ENCODE results near the gene PKN1. TPM values are rescaled to one million over a fixed set of nuclear protein-coding genes. Genes with fewer than 3 reads are reported as not detected.
A peak's percentile ranks its signal among the peaks of the same experiment; 100 is the strongest.

PKN1 gene
- total RNA-seq, result 10 to 100 TPM; 13.2 to 30.9 (median 16.4) TPM

DNA sequence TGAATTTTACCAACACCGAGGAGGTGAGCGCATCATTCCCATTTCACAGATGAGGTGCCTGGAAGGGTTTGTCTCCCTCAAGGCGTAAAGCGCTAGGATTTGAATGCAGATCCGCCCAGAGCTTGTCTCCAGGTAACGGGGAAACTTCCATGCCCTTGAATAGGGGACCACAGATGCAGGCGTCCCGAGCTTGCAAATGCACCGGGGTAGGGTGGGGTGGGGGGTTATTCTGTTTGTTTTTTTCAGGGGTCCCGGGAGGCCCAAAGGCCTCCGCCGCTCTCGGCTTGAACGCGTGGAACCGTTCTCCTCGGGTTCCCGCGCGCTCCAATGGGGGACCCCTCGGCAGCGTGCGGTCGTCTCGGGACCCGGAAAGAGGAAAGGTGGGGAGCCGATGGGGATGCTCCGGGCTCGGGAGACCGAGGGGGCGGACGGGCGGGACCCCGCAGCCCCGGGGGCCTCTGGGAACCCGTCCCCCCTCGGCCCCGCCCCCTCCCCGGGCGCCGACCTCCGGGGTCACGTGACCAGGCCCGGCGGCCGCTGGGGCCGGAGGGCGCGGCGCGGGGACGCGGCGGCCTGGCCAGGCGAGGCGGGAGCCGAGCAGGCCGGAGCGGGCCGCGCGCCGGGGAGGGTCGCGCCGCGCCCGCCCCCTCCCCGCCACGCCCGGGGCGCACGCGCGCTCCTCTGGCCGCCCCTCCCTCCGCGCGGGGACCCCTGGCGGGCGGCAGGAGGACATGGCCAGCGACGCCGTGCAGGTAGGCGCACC is at the start of gene PKN1:
PKN1 (plus strand) TSS at position 516 of the 763 bp plus-strand sequence; CDS start at position 732, 216 bp downstream.
- WGBS, 2 donors, result 7 to 12% methylated on average over 23 to 30 of the region's 85 CpGs
- no peak for TF ChIP-seq POLR2A (IDR thresholded peaks at IDR 0.05)
- TF ChIP-seq, protein P1, sequence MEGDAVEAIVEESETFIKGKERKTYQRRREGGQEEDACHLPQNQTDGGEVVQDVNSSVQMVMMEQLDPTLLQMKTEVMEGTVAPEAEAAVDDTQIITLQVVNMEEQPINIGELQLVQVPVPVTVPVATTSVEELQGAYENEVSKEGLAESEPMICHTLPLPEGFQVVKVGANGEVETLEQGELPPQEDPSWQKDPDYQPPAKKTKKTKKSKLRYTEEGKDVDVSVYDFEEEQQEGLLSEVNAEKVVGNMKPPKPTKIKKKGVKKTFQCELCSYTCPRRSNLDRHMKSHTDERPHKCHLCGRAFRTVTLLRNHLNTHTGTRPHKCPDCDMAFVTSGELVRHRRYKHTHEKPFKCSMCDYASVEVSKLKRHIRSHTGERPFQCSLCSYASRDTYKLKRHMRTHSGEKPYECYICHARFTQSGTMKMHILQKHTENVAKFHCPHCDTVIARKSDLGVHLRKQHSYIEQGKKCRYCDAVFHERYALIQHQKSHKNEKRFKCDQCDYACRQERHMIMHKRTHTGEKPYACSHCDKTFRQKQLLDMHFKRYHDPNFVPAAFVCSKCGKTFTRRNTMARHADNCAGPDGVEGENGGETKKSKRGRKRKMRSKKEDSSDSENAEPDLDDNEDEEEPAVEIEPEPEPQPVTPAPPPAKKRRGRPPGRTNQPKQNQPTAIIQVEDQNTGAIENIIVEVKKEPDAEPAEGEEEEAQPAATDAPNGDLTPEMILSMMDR (IDR thresholded peaks at IDR 0.05), result no peak
- intact Hi-C loops (cut with DNase I; ENCODE audit: low total_unique reads), result no loop called here
- no peak for DNase-seq (ENCODE audit: low spot score in 2 of 2)
- peak within 1 kb of the TSS; percentile 74 for H3K4me3 ChIP-seq (ENCODE audit: low read depth, poor library complexity, severe bottlenecking)

DNA sequence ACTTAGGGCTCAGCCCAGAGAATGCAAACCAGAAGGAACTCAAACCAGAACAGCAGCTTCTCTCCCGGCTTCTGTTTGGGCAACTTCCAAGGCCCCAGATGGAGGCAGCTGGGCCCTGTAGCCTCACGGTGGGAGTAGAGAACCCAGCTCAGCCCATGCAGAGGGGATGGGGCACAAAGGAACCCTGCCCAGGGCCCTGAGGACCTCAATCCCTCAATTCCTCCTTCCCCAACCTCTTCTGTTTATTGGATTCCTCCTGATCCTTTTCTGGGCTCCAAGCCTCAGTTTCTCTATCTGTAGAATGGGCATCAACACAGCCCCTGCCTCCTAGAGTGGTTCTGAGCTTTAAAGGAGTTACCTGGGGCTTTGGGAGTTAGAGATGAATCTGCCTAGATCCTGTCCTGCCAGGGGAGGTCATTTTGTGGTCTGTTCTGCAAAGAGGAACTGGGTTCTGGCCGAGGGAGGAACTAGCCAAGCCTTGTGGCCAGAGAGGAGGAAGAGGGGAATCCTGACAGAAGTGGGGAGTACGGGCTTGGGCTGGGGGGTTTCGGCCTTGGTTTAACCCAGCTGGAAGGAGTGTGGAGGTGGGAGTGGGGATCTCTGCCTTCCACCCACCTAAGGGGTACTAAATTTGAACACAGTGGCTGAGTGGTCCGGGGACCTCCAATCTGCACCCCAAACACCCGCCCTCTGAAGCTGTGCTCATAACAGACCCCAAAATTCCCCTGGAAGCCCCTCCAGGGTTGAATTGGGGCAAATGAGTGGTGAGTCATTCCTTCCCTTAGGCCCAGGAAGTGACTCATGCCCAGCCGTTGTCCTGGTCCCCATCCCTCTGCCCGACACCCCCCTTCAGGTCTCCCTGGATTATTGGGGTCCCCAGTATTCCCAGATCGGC is 49.2 kb upstream of the PKN1 start:
- TF ChIP-seq, protein P1 (IDR thresholded peaks at IDR 0.05), result no peak
- no peak for TF ChIP-seq POLR2A (IDR thresholded peaks at IDR 0.05)
- DNase-seq (ENCODE audit: low spot score in 2 of 2), result no peak
- intact Hi-C loops (cut with DNase I; ENCODE audit: low total_unique reads), result no loop called here
- no peak overlapping the region for H3K4me3 ChIP-seq (ENCODE audit: low read depth, poor library complexity, severe bottlenecking)
- 29 to 36% methylated on average over 10 of the region's 10 CpGs for whole genome bisulfite sequencing, 2 donors

DNA sequence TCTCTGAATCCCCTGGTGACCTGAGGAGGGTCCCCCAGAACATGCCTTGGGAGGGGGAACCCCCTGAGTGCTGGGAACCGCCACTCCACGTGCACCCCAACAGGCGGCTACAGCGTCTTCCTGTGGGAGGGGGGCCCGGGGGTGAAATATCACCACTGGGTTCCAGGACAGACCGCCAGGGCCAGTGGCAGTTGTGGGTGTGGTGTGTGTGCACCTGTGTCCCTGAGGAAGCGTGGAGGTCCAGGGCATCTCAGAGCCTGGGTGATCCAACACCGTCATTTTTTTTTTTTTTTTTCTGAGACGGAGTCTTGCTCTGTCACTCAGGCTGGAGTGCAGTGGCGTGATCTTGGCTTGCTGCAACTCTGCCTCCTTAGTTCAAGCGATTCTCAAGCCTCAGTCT is 47.6 kb upstream of the PKN1 start:
- intact Hi-C loops (cut with DNase I; ENCODE audit: low total_unique reads), result no loop called here
- no peak for TF ChIP-seq POLR2A (IDR thresholded peaks at IDR 0.05)
- TF ChIP-seq, protein P1 (IDR thresholded peaks at IDR 0.05), result no peak
- no peak for DNase-seq (ENCODE audit: low spot score in 2 of 2)
- no peak overlapping the region for H3K4me3 ChIP-seq (ENCODE audit: low read depth, poor library complexity, severe bottlenecking)
- 70 to 71% methylated on average over 11 of the region's 11 CpGs for WGBS, 2 donors

DNA sequence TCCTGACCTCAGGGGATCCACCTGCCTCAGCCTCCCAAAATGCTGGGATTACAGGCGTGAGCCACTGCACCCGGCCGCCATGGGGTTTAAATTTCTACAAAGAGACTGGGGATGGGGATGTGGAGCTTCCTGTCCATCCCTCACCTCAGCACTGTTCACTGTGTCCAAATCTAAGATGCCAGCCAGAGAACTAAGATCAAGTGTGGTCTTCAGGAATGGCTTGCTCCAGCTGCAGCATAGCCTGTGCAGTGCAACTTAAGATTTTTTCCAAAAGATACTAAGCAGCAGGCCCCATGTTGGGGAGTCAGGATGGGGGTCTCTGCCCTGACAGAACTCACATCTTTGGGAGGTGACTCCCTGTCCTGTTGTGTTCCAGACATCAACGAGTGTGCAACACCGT is 42.6 kb upstream of the PKN1 start:
- no peak for DNase-seq (ENCODE audit: low spot score in 2 of 2)
- intact Hi-C loops (cut with DNase I; ENCODE audit: low total_unique reads), result no loop called here
- 94 to 97% methylated on average over 5 of the region's 5 CpGs for WGBS, 2 donors
- H3K4me3 ChIP-seq (ENCODE audit: low read depth, poor library complexity, severe bottlenecking), result no peak overlapping the region
- TF ChIP-seq, protein P1 (IDR thresholded peaks at IDR 0.05), result no peak
- no peak for TF ChIP-seq POLR2A (IDR thresholded peaks at IDR 0.05)

DNA sequence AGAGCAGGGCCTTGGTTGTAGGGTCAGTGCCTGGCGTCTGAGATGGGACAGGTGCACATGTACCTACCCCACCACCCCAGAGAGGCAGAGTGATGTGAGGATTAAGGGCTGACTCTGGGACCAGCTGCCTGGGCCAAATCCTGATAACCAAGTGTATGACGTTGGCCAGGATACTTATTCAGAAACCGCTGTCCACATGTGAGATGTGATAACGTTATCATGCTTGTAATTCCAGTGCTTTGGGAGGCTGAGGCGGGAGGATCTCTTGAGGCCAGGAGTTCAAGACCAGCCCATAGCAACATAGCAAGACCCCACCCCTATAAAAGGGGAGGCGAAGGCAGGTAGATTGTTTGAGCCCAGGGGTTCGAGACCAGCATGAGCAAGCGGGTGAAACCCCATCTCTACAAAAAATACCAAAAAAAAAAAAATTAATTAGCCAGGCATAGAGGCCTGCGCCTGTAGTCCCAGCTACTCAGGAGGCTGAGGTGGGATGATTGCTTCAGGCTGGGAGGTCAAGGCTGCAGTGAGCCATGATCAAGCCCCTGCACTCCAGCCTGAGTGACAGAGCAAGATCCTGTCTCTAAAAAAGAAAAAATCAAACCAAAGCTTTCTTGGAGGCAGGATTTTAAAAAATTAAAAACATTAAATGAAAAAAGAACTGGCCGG is 41.8 kb upstream of the PKN1 start:
- H3K4me3 ChIP-seq (ENCODE audit: low read depth, poor library complexity, severe bottlenecking), result no peak overlapping the region
- intact Hi-C loops (cut with DNase I; ENCODE audit: low total_unique reads), result no loop called here
- TF ChIP-seq, protein P1 (IDR thresholded peaks at IDR 0.05), result no peak
- DNase-seq (ENCODE audit: low spot score in 2 of 2), result no peak
- whole genome bisulfite sequencing, 2 donors, result 85 to 88% methylated on average over 10 of the region's 10 CpGs
